Gastroesophageal sphincter (tissue), 3 donors: Measurements from ENCODE around the gene SNX19.

Source experiments
- POLR2A ChIP-seq, 2 donors: fragments of 450-650 bp; IDR thresholded peaks; one replicate each; pipeline ENCODE4 v1.6.1; 2017; ENCODE audit warnings: antibody characterized with exemption in 2 of 2, mild to moderate bottlenecking in 2 of 2, moderate library complexity in 1 of 2
- TF ChIP-seq, protein P1 (sequence below), 4 experiments: fragments of 200-600 bp in 2 of 4; fragments of 450-650 bp in 2 of 4; sonication (generic) in 1 of 4; IDR thresholded peaks; one replicate each; pipeline ENCODE4 v1.5.1; 2017 to 2019; ENCODE audit warnings: antibody characterized with exemption in 4 of 4, mild to moderate bottlenecking in 2 of 4, moderate library complexity in 2 of 4

DNA sequence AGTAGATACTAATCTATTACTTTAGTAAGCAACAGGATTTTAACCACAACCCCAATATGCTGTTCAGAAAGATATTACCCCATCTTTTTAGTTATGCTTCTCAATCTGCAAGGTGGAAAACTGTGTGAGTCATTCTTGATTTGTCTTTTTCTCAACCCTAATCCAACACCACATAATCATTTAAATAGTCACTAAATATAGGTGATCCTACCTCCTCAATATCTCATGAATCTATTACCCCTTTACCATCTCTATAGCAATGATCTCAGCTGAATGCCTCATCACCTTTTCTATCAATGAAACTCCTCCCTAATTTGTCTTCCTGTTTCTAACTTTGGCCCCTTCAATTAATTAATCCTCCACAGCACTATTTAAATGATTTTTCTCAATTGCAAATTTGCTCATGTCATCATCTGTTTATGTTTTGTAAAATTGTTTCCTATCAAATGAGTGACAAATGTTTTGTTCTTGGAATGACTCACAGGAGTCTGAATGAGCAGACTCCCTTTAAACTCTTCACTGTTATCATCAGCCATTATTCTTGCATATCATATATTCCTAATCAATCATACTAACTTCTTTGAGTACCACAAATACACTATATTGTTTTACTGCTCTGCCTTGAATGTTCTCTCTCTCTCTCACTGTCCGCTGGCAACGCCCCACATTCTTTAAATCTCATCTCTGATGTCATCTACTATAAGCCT, 26.1 kb downstream of the SNX19 start:
- TF ChIP-seq, protein P1, sequence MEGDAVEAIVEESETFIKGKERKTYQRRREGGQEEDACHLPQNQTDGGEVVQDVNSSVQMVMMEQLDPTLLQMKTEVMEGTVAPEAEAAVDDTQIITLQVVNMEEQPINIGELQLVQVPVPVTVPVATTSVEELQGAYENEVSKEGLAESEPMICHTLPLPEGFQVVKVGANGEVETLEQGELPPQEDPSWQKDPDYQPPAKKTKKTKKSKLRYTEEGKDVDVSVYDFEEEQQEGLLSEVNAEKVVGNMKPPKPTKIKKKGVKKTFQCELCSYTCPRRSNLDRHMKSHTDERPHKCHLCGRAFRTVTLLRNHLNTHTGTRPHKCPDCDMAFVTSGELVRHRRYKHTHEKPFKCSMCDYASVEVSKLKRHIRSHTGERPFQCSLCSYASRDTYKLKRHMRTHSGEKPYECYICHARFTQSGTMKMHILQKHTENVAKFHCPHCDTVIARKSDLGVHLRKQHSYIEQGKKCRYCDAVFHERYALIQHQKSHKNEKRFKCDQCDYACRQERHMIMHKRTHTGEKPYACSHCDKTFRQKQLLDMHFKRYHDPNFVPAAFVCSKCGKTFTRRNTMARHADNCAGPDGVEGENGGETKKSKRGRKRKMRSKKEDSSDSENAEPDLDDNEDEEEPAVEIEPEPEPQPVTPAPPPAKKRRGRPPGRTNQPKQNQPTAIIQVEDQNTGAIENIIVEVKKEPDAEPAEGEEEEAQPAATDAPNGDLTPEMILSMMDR (IDR thresholded peaks at IDR 0.05), result no peak
- no peak for TF ChIP-seq POLR2A (IDR thresholded peaks at IDR 0.05)
